NK-92 (cell line): ENCODE data around the gene FTSJ1.
"Not testable (repeated sequence)": the region's sequence is repeated elsewhere in the genome, so short reads cannot be mapped to it uniquely, and the experiment has no call there.

Experiments
- DNase-seq: peaks from one replicate; lab custom pipeline; 2025; ENCODE audit not compliant: unreplicated experiment; lab: John Stamatoyannopoulos, UW

The FTSJ1 gene

GRCh38 chrX:48492293-48492910 is 16.4 kb downstream of the FTSJ1 start:
- DNase-seq = no peak

GRCh38 chrX:48493890-48494364 is 17.9 kb downstream of the FTSJ1 start:
- DNase-seq = no peak

GRCh38 chrX:48496660-48497059 is 20.7 kb downstream of the FTSJ1 start:
- DNase-seq = no peak

- no peak for DNase-seq
Measured at GRCh38 chrX:48497871-48498270, 21.9 kb downstream of the FTSJ1 start.

GRCh38 chrX:48498374-48498809 is 22.4 kb downstream of the FTSJ1 start:
- no peak for DNase-seq

GRCh38 chrX:48504261-48504660 is 28.3 kb downstream of the FTSJ1 start:
- no peak for DNase-seq

- DNase-seq = no peak
Measured at GRCh38 chrX:48505481-48505880, 29.5 kb downstream of the FTSJ1 start.

GRCh38 chrX:48507246-48507645 is 31.2 kb downstream of the FTSJ1 start:
- no peak for DNase-seq

- no peak for DNase-seq
Measured at GRCh38 chrX:48508400-48509244, 32.6 kb downstream of the FTSJ1 start, which contains the start of gene PORCN. TSS of gene PORCN (plus strand) at chrX:48508992. CDS start at chrX:48509821, 829 bp downstream.

- DNase-seq = no peak
Measured at GRCh38 chrX:48509245-48509590, 33.2 kb downstream of the FTSJ1 start.

- DNase-seq = no peak
Measured at GRCh38 chrX:48509619-48510018, 33.6 kb downstream of the FTSJ1 start.

GRCh38 chrX:48511560-48511959 is 35.6 kb downstream of the FTSJ1 start:
- no peak for DNase-seq

- no peak for DNase-seq
Measured at GRCh38 chrX:48512371-48512935, 36.5 kb downstream of the FTSJ1 start.

- no peak for DNase-seq
Measured at GRCh38 chrX:48513670-48514069, 37.7 kb downstream of the FTSJ1 start.

GRCh38 chrX:48514126-48514806 is 38.3 kb downstream of the FTSJ1 start:
- DNase-seq = no peak

- DNase-seq = no peak
Measured at GRCh38 chrX:48514868-48515460, 39.0 kb downstream of the FTSJ1 start.

GRCh38 chrX:48515842-48516241 is 39.8 kb downstream of the FTSJ1 start:
- no peak for DNase-seq

- DNase-seq = no peak
Measured at GRCh38 chrX:48516285-48516684, 40.3 kb downstream of the FTSJ1 start.

- DNase-seq = no peak
Measured at GRCh38 chrX:48516987-48517386, 41.0 kb downstream of the FTSJ1 start.

GRCh38 chrX:48519481-48519880 is 43.5 kb downstream of the FTSJ1 start:
- not testable (repeated sequence) for DNase-seq

- no peak for DNase-seq
Measured at GRCh38 chrX:48520455-48520854, 44.5 kb downstream of the FTSJ1 start.
